H1 (cell line): Measurements from ENCODE around the gene ANKRD9. TPM values are rescaled to one million over a fixed set of nuclear protein-coding genes. Genes with fewer than 3 reads are reported as not detected.

Source experiments
- CTCF ChIA-PET: fragments of 300-600 bp; sonication (Branson Sonifier 250); formaldehyde crosslinking; loops from one replicate; lab custom pipeline; 2021; ENCODE audit not compliant: partially characterized antibody; lab: Charles Lee
- POLR2A ChIA-PET: fragments of 300-600 bp; sonication (Branson Sonifier 250); formaldehyde crosslinking; loops from one replicate; lab custom pipeline; 2021; ENCODE audit warnings: inconsistent platforms; ENCODE audit not compliant: partially characterized antibody; lab: Charles Lee
- DNase-seq, 2 experiments: peaks; one replicate each; pipeline versions ENCODE4 v3.0.0 to v3.0.0-alpha.2; 2010 to 2022; ENCODE audit warnings: low spot score in 2 of 2, low read depth in 1 of 2, mixed read lengths in 1 of 2
- FAIRE-seq: peaks from 2 replicates; lab custom pipeline; 2011; peaks lifted over from hg19 to GRCh38; lab: Jason Lieb, UNC
- H2AFZ ChIP-seq: 2 replicates; pipeline ENCODE4 v1.8.1; 2012; ENCODE audit warnings: low read length, inconsistent platforms
- H2AK5ac ChIP-seq: 2 replicates; pipeline ENCODE4 v1.6.1; 2013; ENCODE audit warnings: low read depth, low read length
- H2BK120ac ChIP-seq: replicated peaks from 2 replicates; pipeline ENCODE3; 2013; ENCODE audit warnings: low read depth, low read length, inconsistent platforms
- H2BK12ac ChIP-seq: 2 replicates; pipeline ENCODE4 v1.6.1; 2013; ENCODE audit warnings: low read depth, low read length
- H2BK15ac ChIP-seq: 2 replicates; pipeline ENCODE4 v1.6.1; 2013; ENCODE audit warnings: low read length
- H2BK20ac ChIP-seq: 2 replicates; pipeline ENCODE4 v1.6.1; 2013; ENCODE audit warnings: low read length
- H2BK5ac ChIP-seq: 2 replicates; pipeline ENCODE4 v1.6.1; 2013; ENCODE audit warnings: low read depth, low read length
- H3K14ac ChIP-seq: 2 replicates; pipeline ENCODE4 v1.6.1; 2013; ENCODE audit warnings: inconsistent platforms; ENCODE audit not compliant: insufficient read length
- H3K18ac ChIP-seq: 2 replicates; pipeline ENCODE4 v1.6.1; 2013; ENCODE audit warnings: low read length; ENCODE audit errors: extremely low read depth
- H3K23ac ChIP-seq: 2 replicates; pipeline ENCODE4 v1.6.1; 2013; ENCODE audit warnings: inconsistent platforms; ENCODE audit not compliant: insufficient read length
- H3K23me2 ChIP-seq: 2 replicates; pipeline ENCODE4 v1.6.1; 2013; ENCODE audit warnings: low read depth, low read length
- H3K27ac ChIP-seq: 2 replicates; pipeline ENCODE4 v1.6.1; 2011; ENCODE audit warnings: low read depth, low read length, inconsistent platforms
- H3K27me3 ChIP-seq, 4 experiments: replicated peaks in 1 of 4; 1 replicate in 1 of 4; 2 replicates in 3 of 4; pipeline versions ENCODE4 v1.6.1 to v1.8.1; 2011 to 2013; ENCODE audit warnings: low read length in 3 of 4, mild to moderate bottlenecking in 3 of 4, inconsistent platforms in 2 of 4, mixed read lengths in 2 of 4, moderate library complexity in 1 of 4; ENCODE audit not compliant: control insufficient read depth in 3 of 4, insufficient read depth in 3 of 4; ENCODE audit errors: extremely low read depth in 1 of 4
- H3K36me3 ChIP-seq, 4 experiments: 2 replicates each; pipeline versions ENCODE4 v1.6.1 to v1.8.1; 2011 to 2013; ENCODE audit warnings: mild to moderate bottlenecking in 4 of 4, low read length in 3 of 4, moderate library complexity in 2 of 4, control low read depth in 1 of 4, inconsistent platforms in 1 of 4; ENCODE audit not compliant: insufficient read depth in 4 of 4, control insufficient read depth in 2 of 4
- H3K4ac ChIP-seq: replicated peaks from 2 replicates; pipeline ENCODE3; 2013; ENCODE audit warnings: low read length, low read depth, mixed read lengths, inconsistent platforms; ENCODE audit not compliant: insufficient read length
- H3K4me1 ChIP-seq, 4 experiments: replicated peaks in 1 of 4; 1 replicate in 1 of 4; 2 replicates in 3 of 4; pipeline versions ENCODE4 v1.6.1 to v1.8.1; 2011 to 2013; ENCODE audit warnings: low read length in 3 of 4, inconsistent platforms in 2 of 4, mixed read lengths in 1 of 4; ENCODE audit not compliant: insufficient read depth in 4 of 4, control insufficient read depth in 3 of 4
- H3K4me2 ChIP-seq, 2 experiments: 2 replicates each; pipeline versions ENCODE4 v1.6.1 to v1.8.1; 2011 to 2013; ENCODE audit warnings: low read depth in 2 of 2, low read length in 2 of 2, control low read depth in 1 of 2, inconsistent platforms in 1 of 2, mild to moderate bottlenecking in 1 of 2; ENCODE audit not compliant: insufficient read depth in 1 of 2
- H3K4me3 ChIP-seq, 4 experiments: fragments of 200-600, 300-600 bp in 1 of 4; sonication (generic), shearing (Covaris generic), sonication (Bioruptor Twin) in 1 of 4; 2 replicates each; pipeline versions ENCODE4 v1.5.1 to v1.8.1; 2011 to 2016; ENCODE audit warnings: low read length in 4 of 4, low read depth in 3 of 4, control low read depth in 2 of 4, inconsistent platforms in 2 of 4, mild to moderate bottlenecking in 2 of 4, mixed read lengths in 1 of 4, moderate library complexity in 1 of 4; ENCODE audit not compliant: insufficient read depth in 2 of 4; ENCODE audit errors: extremely low read depth in 1 of 4
- H3K56ac ChIP-seq: replicated peaks from 2 replicates; pipeline ENCODE3; 2013; ENCODE audit warnings: low read depth, mild to moderate bottlenecking, mixed read lengths, low read length, inconsistent platforms; ENCODE audit not compliant: insufficient read length
- H3K79me1 ChIP-seq: 2 replicates; pipeline ENCODE4 v1.6.1; 2013; ENCODE audit warnings: low read depth, low read length, control low read depth
- H3K79me2 ChIP-seq, 2 experiments: 2 replicates each; pipeline versions ENCODE4 v1.6.1 to v1.8.1; 2012 to 2013; ENCODE audit warnings: low read length in 2 of 2, mild to moderate bottlenecking in 2 of 2, inconsistent platforms in 1 of 2; ENCODE audit not compliant: insufficient read depth in 2 of 2, control insufficient read depth in 1 of 2
- H3K9ac ChIP-seq, 4 experiments: replicated peaks in 1 of 4; 1 replicate in 1 of 4; 2 replicates in 3 of 4; pipeline versions ENCODE4 v1.6.1 to v1.8.1; 2011 to 2013; ENCODE audit warnings: low read depth in 3 of 4, low read length in 3 of 4, control low read depth in 2 of 4, mild to moderate bottlenecking in 2 of 4, moderate library complexity in 2 of 4, inconsistent platforms in 1 of 4; ENCODE audit errors: extremely low read depth in 1 of 4
- H3K9me3 ChIP-seq, 2 experiments: 2 replicates each; pipeline versions ENCODE4 v1.6.1 to v1.8.1; 2012 to 2013; ENCODE audit warnings: mild to moderate bottlenecking in 2 of 2, moderate library complexity in 2 of 2, control low read depth in 1 of 2, inconsistent platforms in 1 of 2, low read depth in 1 of 2, low read length in 1 of 2, mixed read lengths in 1 of 2; ENCODE audit not compliant: insufficient read depth in 2 of 2
- H4K20me1 ChIP-seq, 2 experiments: replicated peaks in 1 of 2; 2 replicates each; pipeline versions ENCODE3 to v1.8.1; 2011 to 2013; ENCODE audit warnings: inconsistent platforms in 2 of 2, low read length in 2 of 2, mild to moderate bottlenecking in 1 of 2; ENCODE audit not compliant: insufficient read depth in 2 of 2, control insufficient read depth in 1 of 2
- H4K5ac ChIP-seq: 2 replicates; pipeline ENCODE4 v1.6.1; 2013; ENCODE audit warnings: low read length, low read depth, mixed read lengths, inconsistent platforms; ENCODE audit not compliant: insufficient read length
- H4K8ac ChIP-seq: 2 replicates; pipeline ENCODE4 v1.8.0; 2013; ENCODE audit warnings: mild to moderate bottlenecking, moderate library complexity, low read length, inconsistent platforms; ENCODE audit not compliant: insufficient read depth; ENCODE audit errors: extremely low read depth
- H4K91ac ChIP-seq: replicated peaks from 2 replicates; pipeline ENCODE3; 2013; ENCODE audit warnings: low read length, mixed read lengths, inconsistent platforms; ENCODE audit not compliant: insufficient read length
- ASH2L ChIP-seq: fragments of 200-600, 300-600 bp; sonication (generic); IDR thresholded peaks from one replicate; pipeline ENCODE4 v1.7.1; 2017; ENCODE audit warnings: low read length
- ATF3 ChIP-seq: IDR thresholded peaks from 2 replicates; pipeline ENCODE4 v1.6.1; 2011; ENCODE audit warnings: low read depth, mild to moderate bottlenecking, low read length; ENCODE audit not compliant: insufficient read depth
- CREB1 ChIP-seq: IDR thresholded peaks from 2 replicates; pipeline ENCODE4 v1.6.1; 2012; ENCODE audit warnings: inconsistent platforms
- EZH2 ChIP-seq: fragments of 200-600 bp; sonication (generic); IDR thresholded peaks from 2 replicates; pipeline ENCODE4 v1.7.1; 2012; ENCODE audit warnings: low read depth, mild to moderate bottlenecking, moderate library complexity, low read length, inconsistent platforms; ENCODE audit not compliant: severe bottlenecking
- HDAC6 ChIP-seq: IDR thresholded peaks from one replicate; pipeline ENCODE4 v1.7.1; 2012; ENCODE audit warnings: low read depth, mild to moderate bottlenecking, inconsistent platforms, low read length, moderate library complexity
- RFX5 ChIP-seq: IDR thresholded peaks from 2 replicates; pipeline ENCODE4 v1.6.1; 2011; ENCODE audit warnings: low read depth, low read length, improper control_type of control experiment, borderline replicate concordance
- SP4 ChIP-seq: IDR thresholded peaks from 2 replicates; pipeline ENCODE4 v1.6.1; 2012; ENCODE audit warnings: low read length, inconsistent platforms
- SUZ12 ChIP-seq: fragments of 200-600 bp; sonication (generic); IDR thresholded peaks from 2 replicates; pipeline ENCODE4 v1.6.1; 2012; ENCODE audit warnings: mild to moderate bottlenecking, inconsistent platforms, low read length, moderate library complexity, mixed read lengths
- TCF12 ChIP-seq: IDR thresholded peaks from 2 replicates; pipeline ENCODE4 v1.6.1; 2011; ENCODE audit warnings: low read depth, mild to moderate bottlenecking, low read length
- TEAD4 ChIP-seq: IDR thresholded peaks from 2 replicates; pipeline ENCODE4 v1.6.1; 2012; ENCODE audit warnings: low read depth, low read length, inconsistent platforms, mixed read lengths
- whole genome bisulfite sequencing, 2 experiments: shearing (Covaris generic) in 1 of 2; methylation state at CpG; one replicate each; pipeline versions ENCODE4 v1.1.6 to v1.1.7; 2013 to 2015; ENCODE audit warnings: low lambda C conversion rate in 2 of 2, mixed read lengths in 2 of 2, inconsistent platforms in 1 of 2, low coverage in 1 of 2, missing lambda C conversion rate in 1 of 2; ENCODE audit not compliant: insufficient replicate concordance in 2 of 2, insufficient coverage in 1 of 2, insufficient read length in 1 of 2; ENCODE audit errors: extremely low coverage in 1 of 2, missing lambda C conversion rate in 1 of 2; 5-methylcytosine and 5-hydroxymethylcytosine counted together
- polyA plus RNA-seq, 7 experiments: library from polyadenylated mRNA; depleted of rRNA in 3 of 7; stranded (reverse) in 5 of 7; unstranded in 2 of 7; fragments of >200 nt in 5 of 7; fragments of 200-250 nt in 2 of 7; gene quantifications; 1 replicate in 5 of 7; 2 replicates in 1 of 7; 4 replicates in 1 of 7; pipeline versions ENCODE4 v1.2.1 to v1.2.3, GENCODE V29; 2011 to 2013; ENCODE audit warnings: missing spikeins in 2 of 7, mixed read lengths in 2 of 7
- total RNA-seq: library from RNA; stranded (reverse); fragmentation: NEBNext Ultra II Directional; extraction: Animal tissue kit (Norgen Biotek cat#: 25700); gene quantifications from 2 replicates; pipeline ENCODE4 v1.2.1, GENCODE V29; 2021
- TF ChIP-seq, protein P1 (sequence below): IDR thresholded peaks from 2 replicates; pipeline ENCODE4 v1.6.1; 2012; ENCODE audit warnings: inconsistent platforms

The ANKRD9 gene
- total and polyA plus RNA-seq, 2 of the 8 experiments (the other 6 are each of a cell fraction or from before 2014, with no cell fraction given), result 37.0 to 41.8 TPM

DNA sequence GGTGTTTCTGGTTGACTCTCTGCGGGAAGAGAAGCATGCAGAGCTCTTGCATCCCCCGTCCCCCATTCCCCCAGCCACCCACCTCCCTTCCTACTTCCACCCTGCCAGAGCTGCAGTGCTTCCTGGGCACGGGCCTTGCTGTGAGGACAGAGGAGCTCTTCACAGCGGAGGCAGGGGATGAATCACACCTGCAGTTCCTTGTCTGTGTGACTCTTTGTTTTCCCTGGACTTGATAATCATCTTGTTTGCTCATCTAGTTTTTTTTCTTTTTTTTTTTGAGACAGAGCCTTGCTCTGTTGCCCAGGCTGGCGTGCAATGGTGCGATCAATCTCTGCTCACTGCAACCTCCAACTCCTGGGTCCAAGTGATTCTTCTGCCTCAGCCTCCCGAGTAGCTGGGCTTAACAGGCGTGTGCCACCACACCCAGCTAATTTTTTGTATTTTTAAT is 27.8 kb downstream of the ANKRD9 start:
- no peaks in the 10 kb centered on the region for H3K23me2 ChIP-seq
- no peak overlapping the region for H3K23ac ChIP-seq
- H3K4me3 ChIP-seq, result no peak overlapping the region
- no peak overlapping the region for H2BK12ac ChIP-seq
- DNase-seq, result no peak
- H3K4me2 ChIP-seq, result no peak overlapping the region
- no peak overlapping the region for H2BK20ac ChIP-seq
- H3K18ac ChIP-seq, result no peak overlapping the region
- no peak overlapping the region for H3K4ac ChIP-seq
- ChIA-PET CTCF (interaction anchor here (1.0 to 1.3 kb wide), 3 partner anchors 17 to 40 kb away, joined by 3 to 6 read pairs (median 3); no protein-coding TSS in a partner anchor), POLR2A (interaction anchor here (0.6 kb wide), 1 partner anchor 59 kb away, joined by 3 read pairs; no protein-coding TSS in a partner anchor)
- 94% methylated on average over 8 of the region's 8 CpGs; no CpG with 5 or more reads in 1 of the 2 experiments for WGBS, 2 experiments
- H3K4me1 ChIP-seq, result no peaks in the 10 kb centered on the region
- no peak overlapping the region for H4K91ac ChIP-seq
- no peak overlapping the region for H3K27ac ChIP-seq
- no peak overlapping the region for H4K5ac ChIP-seq
- H2AK5ac ChIP-seq, result no peak overlapping the region
- no peak overlapping the region for H4K8ac ChIP-seq
- no peak overlapping the region for H2AFZ ChIP-seq
- TF ChIP-seq ASH2L (no peak), SUZ12 (no peak), RFX5 (no peak), HDAC6 (no peak), EZH2 (no peak), TEAD4 (no peak), SP4 (no peak), CREB1 (no peak), ATF3 (no peak), TCF12 (no peak)
- TF ChIP-seq, protein P1, sequence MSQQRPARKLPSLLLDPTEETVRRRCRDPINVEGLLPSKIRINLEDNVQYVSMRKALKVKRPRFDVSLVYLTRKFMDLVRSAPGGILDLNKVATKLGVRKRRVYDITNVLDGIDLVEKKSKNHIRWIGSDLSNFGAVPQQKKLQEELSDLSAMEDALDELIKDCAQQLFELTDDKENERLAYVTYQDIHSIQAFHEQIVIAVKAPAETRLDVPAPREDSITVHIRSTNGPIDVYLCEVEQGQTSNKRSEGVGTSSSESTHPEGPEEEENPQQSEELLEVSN, result no peak
- H2BK5ac ChIP-seq, result no peak overlapping the region
- H3K27me3 ChIP-seq, result no peaks in the 10 kb centered on the region
- H3K56ac ChIP-seq, result no peak overlapping the region
- H3K79me1 ChIP-seq, result 0 out of 2 replicates have a peak, but pooled peaks cover 2% of the 10 kb centered on the region
- no peaks in the 10 kb centered on the region for H4K20me1 ChIP-seq
- H2BK15ac ChIP-seq, result no peak overlapping the region
- no peaks in the 10 kb centered on the region for H3K79me2 ChIP-seq
- H3K36me3 ChIP-seq, result no peaks in the 10 kb centered on the region; a peak in 1 of 8 replicates
- no peaks in the 10 kb centered on the region for H3K9me3 ChIP-seq
- no peak for FAIRE-seq
- H3K14ac ChIP-seq, result no peak overlapping the region
- H3K9ac ChIP-seq, result no peak overlapping the region
- no peak overlapping the region for H2BK120ac ChIP-seq
